Measurements from ENCODE around the gene VARS1.
"Not testable (repeated sequence)": the region's sequence is repeated elsewhere in the genome, so short reads cannot be mapped to it uniquely, and the experiment has no call there.

The VARS1 gene

GRCh38 chr6:31795616-31796298 lies at the start of gene VARS1:
VARS1 (minus strand) TSS chr6:31795752; CDS start chr6:31795217, 535 bp downstream.
- DNase-seq (ENCODE audit: low read depth): peak; percentile 55

DNA sequence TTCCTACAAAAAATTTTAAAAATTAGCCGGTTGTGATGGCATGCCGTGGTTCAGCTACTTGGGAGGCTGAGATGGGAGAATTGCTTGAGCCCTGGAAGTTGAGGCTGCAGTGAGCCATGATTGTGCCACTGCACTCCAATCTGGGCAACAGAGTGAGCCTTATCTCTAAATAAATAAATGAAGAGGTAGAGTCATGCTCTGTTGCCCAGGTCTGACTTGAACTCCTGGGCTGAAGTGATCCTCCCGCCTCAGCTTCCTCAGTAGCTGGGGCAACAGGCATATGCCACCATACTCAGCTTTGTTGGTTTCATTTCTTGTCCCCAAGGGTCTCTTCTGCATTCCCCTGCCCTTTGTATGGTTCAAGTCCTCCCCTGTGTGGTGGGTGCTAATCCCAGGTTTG lies 49.0 kb upstream of the VARS1 start:
- no peak for DNase-seq (ENCODE audit: low read depth)

GRCh38 chr6:31842053-31842452 lies 46.5 kb upstream of the VARS1 start:
- DNase-seq (ENCODE audit: low read depth): no peak

- not testable (repeated sequence) for DNase-seq (ENCODE audit: low read depth)
Measured at GRCh38 chr6:31839779-31840126, 44.2 kb upstream of the VARS1 start.

DNA sequence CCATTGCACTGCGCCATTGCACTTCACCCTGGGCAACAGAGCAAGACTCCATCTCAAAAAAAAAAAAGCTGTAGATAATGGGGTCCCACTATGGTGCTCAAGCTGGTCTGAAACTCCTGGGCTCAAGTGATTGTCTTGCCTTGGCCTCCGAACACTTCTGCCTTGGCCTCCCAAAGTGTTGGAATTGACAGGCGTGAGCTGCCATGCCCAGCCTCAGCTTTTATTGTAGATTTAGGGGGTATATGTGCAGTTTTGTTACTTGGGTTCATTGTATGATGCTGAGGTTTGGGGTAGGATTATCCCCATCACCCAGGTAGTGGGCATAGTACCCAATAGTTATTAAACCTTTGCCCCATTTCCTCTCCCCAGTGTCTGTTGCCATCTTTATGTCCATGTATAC lies 43.4 kb upstream of the VARS1 start:
- DNase-seq (ENCODE audit: low read depth): no peak

GRCh38 chr6:31838114-31838553 lies 42.6 kb upstream of the VARS1 start:
- not testable (repeated sequence) for DNase-seq (ENCODE audit: low read depth)

DNA sequence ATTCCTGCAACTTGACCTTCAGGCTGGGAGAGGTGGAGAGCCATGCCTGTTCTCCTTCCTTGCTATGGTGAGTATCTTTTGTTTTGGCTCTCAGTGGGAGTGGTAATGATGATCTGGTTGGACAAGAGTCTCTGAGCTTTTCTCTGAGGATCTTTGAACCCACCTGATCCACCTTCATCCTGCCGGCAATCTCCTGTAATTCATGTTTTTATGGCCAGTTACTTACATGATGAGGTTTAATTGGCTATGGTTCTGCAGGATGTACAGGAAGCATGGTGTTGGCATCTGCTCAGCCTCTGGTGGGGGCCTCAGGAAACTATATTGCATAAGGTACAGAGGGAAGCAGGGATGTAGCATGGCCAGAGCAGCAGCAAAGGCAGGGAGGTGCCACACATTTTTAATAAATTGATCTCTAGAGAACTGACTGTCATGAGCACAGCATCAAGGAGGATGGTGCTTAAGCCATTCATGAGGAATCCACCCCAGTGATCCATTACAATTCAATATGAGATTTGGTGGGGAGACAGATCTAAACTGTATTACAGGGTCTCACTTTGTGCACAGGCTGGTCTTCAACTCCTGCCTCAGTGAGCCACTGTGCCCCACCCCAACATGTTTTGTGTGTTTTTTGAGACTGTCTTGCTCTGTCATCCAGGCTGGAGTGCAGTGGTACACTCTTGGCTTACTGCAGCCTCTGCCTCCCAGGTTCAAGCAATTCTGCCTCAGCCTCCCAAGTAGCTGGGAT lies 42.0 kb upstream of the VARS1 start:
- DNase-seq (ENCODE audit: low read depth): no peak

GRCh38 chr6:31836474-31837368 lies 41.2 kb upstream of the VARS1 start:
- no peak for DNase-seq (ENCODE audit: low read depth)

GRCh38 chr6:31836047-31836473 lies 40.5 kb upstream of the VARS1 start:
- DNase-seq (ENCODE audit: low read depth): no peak

DNA sequence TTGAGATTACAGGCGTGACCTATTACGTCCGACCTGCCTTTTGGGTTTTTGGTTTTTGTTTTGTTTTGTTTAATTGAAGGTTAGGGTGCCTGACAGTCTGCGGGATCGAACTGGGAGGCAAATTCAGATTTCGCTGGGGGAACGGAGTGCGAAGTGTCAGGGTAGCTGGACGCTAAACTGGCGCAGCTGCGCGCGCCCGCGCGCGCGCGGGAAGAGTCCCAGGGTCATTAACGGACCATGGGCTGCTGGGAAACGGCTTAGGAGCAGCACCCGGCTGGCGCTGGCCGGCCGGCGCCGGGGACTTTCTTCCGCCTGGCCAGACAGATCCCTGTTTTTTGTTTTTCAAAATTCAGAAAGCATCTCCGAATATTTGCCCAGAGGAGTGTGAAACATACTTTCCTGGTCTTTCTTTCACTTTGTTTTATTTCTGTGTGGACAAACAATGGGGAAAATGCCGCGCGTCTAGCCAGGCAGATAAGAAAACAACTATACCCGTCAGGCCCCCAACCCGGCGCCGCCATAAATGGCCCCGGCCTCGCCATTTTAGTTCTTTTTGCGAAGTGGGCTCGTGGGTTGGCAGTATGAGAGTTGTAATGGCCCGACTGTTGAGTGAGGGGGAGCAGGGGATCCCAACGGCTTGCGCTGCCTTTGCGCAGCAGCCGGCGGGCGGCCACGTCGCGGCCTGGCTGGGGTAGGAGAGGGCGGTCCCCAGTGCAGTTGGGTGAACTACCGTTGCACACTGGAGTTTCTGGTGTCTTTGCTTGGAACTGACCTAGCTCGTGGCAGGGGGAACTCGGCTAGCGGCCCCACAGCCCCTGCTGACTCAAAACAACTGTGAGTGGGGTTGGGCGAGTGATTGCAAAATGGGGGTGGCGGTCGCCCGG lies 39.1 kb upstream of the VARS1 start:
- DNase-seq (ENCODE audit: low read depth): peak; percentile 74

- DNase-seq (ENCODE audit: low read depth): no peak
Measured at GRCh38 chr6:31831350-31832215, 36.0 kb upstream of the VARS1 start.

GRCh38 chr6:31830886-31831335 lies 35.4 kb upstream of the VARS1 start:
- no peak for DNase-seq (ENCODE audit: low read depth)

- no peak for DNase-seq (ENCODE audit: low read depth)
Measured at GRCh38 chr6:31829633-31830283, 34.2 kb upstream of the VARS1 start.

- DNase-seq (ENCODE audit: low read depth): peak; percentile 74
Measured at GRCh38 chr6:31827286-31828079, 31.9 kb upstream of the VARS1 start, which contains the start of gene HSPA1B. HSPA1B (plus strand) TSS chr6:31827738; CDS start chr6:31827951, 213 bp downstream.

DNA sequence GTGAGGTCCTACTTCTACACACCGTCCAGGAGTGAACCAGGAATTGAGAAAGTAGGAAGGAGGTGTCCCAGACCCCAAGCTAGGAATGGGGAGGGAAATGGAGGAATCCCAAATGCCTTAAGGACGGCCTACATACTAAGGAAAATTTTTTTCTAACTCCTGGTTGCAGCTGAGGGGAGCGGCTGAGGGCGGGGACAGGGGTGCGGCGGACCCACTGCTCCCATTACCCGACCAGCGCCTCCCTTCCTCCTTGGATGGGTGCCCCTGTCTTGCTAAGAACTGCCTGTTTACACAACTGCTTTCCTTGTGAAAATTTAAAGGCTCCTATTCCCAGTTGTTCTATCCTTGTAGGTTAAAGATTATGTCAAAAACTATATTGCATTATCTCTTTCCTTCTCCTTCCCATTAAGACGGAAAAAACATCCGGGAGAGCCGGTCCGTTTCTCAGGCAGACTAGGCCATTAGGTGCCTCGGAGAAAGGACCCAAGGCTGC lies 31.3 kb upstream of the VARS1 start:
- no peak for DNase-seq (ENCODE audit: low read depth)

GRCh38 chr6:31825553-31825952 lies 30.0 kb upstream of the VARS1 start:
- DNase-seq (ENCODE audit: low read depth): no peak

GRCh38 chr6:31823592-31824196 lies 28.1 kb upstream of the VARS1 start:
- DNase-seq (ENCODE audit: low read depth): not testable (repeated sequence)

Measured in stimulated activated CD8-positive, alpha-beta memory T cell treated with anti-CD3 and anti-CD28 coated beads, Interleukin-15, amount 100 ng/mL, for 24 hours (primary cell).